CD4-positive, alpha-beta T cell treated with Interleukin-6 at 100 ng/mL for 8 hours (primary cell): Measurements from ENCODE around the gene FKBP15.
A peak's percentile ranks its signal among the peaks of the same experiment; 100 is the strongest.

ENCODE experiments used
- DNase-seq: peaks from one replicate; pipeline ENCODE4 v3.0.0-alpha.2; 2020; ENCODE audit warnings: mixed read lengths, low spot score

FKBP15 gene

DNA sequence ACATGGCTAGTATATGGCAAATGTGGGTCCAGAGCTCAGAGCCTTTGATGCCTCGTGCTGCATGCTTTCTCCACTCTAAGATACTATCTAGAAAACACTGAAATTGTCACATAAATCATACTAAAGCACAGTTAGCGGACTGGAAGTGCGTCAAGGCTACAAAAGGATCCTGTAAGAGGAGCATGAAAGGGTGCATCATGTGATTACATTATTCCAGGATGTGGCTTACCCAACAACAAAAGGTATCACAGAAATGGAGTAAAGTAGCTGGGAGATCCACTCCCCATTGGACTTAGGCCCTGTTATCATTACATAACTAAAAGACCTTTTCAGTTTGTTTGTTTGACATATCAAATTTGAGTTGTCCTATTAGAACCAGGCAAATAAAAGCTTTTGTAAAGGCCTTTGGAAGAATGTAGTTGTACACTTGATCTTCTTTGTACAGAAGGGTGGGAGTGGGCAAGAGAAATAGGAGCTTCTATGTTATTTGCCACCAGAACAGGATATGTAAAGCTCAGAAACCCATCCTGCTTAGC is 7.1 kb upstream of the FKBP15 start:
- peak; percentile 1 for DNase-seq

DNA sequence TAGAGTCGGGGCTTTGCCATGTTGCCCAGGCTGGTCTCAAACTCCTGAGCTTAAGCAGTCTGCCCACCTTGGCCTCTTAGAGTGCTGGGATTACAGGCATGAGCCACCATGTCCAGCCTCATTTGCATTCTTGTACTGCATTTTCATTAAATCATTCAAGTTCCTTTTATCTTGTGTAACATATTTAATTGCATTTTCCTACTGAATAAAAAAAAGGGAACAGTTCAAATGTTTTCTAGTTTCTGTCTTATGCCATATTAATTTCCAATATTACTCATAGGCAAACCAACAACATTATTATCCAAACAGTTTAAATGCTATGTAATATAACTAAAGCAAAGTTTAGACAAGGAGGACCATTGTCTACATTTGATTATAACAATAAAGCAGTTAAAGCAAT is 6.4 kb upstream of the FKBP15 start:
- DNase-seq = no peak

DNA sequence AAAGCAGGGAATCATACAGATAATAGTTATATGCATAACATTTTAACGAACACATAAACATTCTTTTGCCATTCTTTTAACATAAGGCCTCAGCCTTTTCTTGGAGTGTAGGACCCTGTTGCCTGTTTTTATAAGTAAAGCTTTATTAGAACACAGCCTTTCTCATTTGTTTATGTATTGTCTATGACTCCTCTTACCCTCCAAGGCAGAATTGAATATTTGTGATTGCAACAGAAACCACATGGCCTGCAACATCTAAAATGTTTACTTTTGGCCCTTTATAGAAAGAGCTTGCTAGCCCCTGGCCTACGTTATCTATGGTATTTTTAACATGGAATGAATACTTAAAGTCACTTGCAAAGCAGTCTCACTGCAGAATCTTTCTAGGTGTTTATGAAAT is 2.9 kb upstream of the FKBP15 start:
- no peak for DNase-seq

DNA sequence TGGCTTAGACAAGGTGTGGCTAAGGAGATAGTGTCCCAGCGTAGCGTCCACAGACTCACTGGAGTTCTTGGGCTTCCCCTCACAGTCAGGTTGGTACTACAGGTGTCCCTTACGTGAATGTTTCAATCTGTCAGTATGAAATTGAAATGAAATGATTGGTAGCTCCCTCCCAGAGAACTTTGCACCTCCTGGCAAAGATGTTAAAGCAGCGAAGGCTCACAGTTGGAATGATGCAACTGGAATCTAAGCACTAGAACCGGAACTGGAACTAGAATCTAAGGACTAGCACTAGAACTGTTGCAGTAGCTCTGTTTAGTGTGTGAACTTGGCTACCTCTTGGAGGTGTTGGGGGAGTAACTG is 1.4 kb upstream of the FKBP15 start:
- DNase-seq = no peak

DNA sequence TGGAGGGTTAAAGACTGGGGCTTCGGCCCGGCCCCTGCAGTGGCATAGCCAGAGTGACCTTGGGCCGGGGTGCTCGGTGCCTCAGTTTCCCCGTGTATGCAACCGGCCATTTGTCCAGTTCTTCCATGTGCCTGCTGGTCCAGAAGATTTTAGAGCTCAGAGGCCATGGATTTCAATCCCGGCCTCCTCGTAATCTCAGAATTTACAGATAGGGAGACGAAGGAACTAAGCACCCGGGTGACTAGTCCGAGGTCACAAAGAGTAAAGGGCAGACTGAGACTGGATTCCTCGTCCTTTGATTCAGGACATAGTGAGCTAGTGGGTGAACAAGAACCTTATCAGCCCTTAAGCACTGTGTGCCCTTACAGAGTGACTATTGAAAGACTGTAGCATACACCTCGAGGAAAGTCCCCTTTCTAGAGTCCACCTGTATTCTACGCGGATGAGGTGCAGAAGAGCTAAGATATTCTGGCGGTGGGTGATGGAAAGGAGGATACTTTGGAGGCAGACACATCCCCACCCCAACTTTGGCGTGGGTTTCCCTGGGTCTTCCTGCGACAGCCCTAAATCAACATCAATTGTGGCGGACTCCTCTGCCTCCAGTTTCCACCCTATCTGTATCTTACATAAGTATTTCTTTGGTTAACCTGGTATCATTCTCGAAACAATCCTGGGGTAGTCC is 864 bp upstream of the FKBP15 start:
- DNase-seq = no peak

DNA sequence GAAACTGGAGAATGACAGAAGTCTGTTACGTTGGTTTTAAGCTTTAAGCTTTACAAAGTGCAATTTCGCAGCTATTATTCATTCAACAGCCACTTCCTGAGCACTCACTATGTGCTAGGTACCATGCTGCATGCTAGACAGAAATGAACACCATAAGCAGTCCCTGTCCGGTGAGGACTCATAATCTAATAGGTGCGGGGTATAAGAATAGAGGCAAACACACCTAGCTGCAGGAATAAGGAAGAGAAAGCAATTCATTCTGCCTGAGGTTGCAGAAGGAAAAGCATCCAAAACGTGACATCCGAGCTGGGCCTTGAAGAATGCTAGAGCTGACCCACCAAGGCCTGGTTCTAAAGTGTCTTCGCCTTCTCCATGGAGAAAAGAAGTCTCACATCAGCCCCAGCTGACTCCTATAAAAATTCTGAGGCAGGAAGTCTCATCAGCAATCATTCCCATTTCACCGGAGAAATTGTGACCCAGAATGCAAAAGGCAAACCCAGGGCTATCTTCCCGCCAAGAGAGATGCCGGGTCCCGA is 542 bp downstream of the FKBP15 start:
- no peak for DNase-seq

DNA sequence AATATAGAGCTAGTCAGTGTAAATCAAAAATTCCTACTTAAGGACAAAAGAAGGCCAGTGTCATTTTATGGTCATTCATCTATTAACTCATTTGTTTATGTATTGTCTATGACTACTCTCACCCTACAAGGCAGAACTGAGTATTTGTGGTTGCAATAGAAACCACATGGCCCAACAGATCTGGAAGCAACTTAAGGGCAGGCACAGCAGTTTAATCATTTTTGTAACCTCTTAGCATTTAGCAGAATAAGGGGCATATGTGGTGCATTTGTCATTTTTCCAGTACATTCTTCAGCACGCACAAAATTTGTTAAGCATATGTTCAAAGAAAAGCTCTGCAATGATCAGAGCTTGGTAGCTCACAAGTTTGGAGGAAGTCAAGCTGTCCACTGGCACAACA is 1.1 kb downstream of the FKBP15 start:
- peak; percentile 2 for DNase-seq

DNA sequence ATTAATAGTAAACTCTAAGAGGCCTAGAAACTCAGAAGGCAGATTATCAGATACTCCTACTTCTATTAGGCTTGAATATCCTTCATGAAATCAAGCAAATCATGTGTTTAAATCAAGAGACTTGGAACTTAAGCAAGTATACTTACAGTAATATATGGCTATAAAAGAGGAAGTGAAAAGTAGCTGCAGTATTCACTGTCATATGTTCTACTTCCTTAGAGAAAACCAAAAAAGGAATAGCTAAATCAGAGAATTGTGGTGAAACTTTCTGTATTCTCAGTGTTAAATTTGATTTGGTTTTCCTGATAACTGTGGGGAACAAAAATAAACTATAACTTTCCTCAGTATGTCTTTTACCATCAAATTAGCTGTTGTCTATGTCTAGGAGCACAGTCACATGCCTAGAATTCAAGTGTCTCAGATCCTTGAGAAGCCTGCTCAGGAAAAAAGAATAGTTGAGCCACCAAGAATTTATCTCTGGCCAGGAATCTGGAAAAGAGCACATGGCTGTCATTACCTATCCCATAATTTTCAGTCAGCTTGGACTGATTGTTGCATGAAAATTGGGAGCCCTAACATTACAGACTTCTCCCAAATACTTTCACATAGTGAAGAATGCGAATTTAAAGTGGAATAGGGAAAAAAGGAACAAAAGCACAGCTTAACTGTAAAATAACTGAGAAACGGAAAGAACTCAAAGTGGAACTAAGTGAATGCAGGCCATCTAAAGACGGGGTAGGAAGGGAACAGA is 1.7 kb downstream of the FKBP15 start:
- DNase-seq = no peak

DNA sequence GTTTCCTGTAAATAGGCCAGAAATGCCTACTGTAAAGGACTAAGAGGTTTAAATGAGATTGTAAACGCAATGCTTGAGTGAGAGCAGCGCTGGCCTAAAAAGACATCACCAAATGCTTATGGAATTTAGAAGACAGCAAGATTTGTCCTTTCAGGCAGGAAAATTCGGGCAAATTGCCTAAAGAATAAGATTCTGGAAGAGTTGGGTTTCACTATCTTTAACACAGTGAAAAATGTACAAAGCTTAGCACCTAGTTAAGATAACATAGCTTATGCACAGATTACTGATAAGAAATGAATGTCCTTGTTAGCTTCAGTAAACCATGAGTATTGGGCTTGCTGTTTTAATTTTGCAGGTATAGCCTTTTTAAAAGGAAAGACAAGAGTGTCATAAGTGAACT is 4.7 kb downstream of the FKBP15 start:
- no peak for DNase-seq

DNA sequence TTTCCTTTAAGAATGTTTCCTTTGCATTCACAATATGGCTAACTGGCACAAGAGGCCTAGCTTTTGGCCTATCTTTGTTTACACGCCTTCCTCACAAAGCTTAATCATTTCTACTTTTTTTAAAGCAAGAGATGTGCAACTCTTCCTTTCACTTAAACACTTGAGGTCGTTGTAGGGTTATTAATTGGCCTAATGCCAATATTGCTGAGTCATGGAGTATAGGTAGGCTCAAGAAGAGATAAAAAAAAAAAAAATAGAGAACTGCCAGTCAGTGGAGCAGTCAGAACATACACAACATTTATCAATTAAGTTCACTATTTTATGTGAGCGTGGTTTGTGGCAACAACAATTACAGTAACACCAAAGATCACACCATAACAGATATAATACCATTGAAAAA is 5.9 kb downstream of the FKBP15 start:
- DNase-seq = peak; percentile 38

DNA sequence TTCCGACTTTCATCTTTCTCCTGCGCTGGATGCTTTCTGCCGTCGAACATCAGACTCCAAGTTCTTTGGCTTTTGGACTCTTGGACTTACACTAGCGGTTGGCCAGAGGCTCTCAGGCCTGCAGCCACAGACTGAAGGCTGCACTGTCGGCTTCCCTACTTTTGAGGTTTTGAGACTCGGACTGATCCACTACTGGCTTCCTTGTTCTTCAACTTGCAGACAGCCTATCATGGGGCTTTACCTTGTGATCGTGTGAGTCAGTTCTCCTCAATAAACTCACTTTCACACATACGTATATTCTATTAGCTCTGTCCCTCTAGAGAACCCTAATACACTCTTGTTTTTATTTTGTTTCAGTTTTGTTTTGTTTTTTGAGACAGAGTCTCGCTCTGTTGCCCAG is 10.3 kb downstream of the FKBP15 start:
- DNase-seq = no peak

DNA sequence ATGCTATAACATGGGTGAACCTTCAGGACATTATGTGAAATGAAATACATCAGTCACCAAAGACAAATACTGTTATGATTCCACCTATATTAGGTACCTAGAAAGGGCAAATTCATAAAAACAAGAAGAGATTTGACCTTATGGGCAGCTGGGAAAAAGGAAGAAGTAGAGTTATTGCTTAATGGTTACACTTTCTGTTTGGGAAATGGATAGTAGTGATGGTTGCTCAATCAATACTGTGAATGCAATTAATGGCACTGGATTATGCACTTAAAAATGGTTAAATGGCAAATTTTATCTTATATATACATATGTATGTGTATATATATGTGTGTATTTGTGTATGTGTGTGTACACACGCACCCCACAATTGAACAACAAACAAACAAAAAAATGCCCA is 15.2 kb downstream of the FKBP15 start:
- no peak for DNase-seq

DNA sequence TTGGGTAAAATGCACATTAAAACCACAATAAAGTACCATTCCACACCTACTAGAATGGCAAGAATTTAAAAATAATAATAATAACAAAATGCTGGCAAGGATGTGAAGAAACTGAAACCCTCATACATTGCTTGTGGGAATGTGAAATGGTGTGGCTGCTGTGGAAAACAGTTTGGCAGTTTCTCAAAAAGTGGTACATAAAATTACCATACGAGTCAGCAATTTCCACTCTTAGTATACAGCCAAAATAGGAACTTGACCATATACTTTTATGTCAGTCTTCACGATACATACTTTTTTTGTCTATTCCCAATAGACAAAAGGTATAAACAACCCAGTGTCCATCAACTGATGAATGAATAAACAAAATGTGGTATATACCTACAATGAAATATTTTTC is 15.6 kb downstream of the FKBP15 start:
- DNase-seq = no peak

DNA sequence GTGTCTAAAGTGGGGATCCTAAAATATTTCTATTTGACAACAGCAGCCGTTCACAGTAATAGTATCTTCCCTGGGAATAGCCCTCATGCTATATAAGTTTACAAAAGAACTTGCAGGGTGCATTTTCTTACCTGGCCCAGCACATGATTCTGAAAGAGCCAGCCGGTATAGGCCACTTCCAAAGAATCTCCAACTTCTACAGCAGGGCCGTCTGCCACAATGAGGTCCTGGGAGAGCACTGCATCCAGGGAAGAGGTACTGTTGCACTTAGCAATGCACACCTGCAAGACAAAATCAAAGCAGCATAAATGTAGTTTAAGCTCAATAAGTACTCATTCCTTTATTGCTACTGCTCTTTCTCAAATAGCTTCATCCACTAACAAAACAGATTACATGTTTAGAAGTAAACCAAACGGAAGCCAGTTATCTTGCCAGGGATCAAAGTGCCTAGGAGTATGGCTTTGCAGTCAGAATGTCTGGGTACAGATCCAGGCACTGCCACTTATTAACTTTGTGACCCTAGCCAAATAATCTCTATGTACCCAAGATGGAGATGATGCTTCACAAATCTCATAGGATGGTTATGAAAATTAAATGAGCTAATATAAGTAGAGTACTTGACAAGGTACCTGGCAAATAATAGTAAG is 21.3 kb downstream of the FKBP15 start:
- DNase-seq = no peak

DNA sequence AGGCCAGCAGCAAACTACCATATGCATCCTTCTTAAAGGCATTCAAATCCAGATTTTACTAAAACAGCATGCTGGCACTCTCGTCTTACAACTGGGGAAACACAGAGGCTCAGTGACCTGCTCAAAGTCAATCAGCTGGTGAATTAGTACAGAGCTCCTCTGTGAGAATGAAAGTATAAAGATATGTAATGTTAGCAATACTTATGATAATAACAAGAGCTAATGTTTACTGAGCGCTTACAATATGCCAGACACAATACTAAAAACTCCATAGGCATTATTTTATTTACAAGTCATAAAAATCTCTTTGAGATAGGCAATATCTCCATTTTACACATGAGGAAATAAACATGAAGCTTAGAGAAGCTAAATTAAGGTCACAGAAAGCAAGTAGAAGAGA is 28.6 kb downstream of the FKBP15 start:
- no peak for DNase-seq

DNA sequence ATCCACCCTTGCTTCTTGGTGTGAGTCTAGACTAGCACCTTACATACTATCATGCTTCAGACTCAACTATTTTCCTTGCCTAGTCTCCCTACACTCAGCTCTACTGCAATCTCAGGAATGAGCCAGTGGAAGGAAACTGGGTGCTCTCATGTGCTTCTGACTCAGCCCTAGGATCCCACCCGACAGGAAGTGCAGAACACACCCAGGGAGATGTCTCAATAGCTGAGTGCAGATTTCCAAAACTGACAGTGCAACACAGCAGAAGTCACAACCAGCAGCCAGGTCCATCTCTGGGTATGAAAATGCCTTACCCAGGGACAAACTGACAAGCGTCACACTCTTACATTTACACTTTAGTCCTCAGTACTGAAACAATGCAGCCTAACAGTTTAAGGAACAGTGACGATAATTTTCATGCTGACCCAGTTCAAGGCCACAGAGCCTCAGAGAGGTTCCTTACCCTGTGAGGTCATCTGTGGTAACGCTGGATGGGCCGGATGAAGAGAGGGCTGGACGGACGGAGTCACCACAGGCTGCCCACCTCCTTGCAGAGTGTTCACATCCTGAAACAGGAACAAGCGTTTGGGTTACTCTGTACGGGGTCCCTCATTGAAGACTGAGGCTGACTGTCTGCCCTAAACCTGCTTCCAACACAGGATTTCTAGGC is 33.0 kb downstream of the FKBP15 start:
- no peak for DNase-seq

DNA sequence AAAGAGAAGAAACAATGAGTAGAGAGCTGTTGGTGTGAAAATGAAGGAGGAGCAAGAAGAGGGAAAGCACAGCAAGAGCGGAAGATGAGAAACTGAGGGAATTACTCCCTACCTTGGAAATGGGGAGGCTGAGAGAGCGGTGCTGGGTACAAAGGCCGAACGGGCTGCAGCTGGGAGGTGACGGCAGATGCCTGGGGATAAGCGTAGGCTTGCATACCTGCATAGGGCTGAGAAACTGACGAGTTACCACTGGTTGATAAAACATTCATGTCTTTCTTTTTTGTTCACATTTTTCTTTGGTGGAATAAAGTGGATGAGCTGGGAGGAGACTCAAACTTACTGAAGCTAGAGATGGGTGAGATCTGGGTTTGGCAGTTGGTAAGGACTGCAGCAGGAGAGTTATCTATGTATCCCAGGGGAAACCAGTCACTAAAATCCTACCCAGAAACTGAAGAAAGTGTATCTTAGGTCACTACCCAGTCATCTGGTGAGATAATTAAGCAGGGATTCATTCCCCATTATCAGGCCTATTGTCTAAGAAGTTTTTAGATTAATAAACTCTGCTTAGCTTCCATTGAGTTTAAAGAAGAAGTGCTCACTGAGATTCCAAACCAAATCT is 34.8 kb downstream of the FKBP15 start:
- no peak for DNase-seq

DNA sequence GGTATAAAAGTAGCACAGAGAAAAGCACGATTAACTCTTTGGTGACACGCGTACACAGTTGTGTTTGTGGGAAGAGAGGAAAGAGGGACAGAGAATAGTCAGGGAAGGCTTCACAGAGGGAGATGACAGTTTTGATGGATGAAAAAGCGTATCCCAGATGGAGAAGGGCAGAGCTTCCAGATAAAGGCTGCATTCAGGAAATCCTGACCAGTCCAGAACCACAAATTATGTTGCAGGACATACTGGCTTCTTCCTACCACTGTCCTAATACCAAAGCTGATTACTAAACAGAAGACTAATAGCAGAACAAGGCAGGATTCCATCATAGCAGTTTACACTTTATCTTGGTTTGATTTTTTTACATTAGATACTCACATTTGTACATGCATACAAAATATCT is 35.8 kb downstream of the FKBP15 start:
- no peak for DNase-seq

DNA sequence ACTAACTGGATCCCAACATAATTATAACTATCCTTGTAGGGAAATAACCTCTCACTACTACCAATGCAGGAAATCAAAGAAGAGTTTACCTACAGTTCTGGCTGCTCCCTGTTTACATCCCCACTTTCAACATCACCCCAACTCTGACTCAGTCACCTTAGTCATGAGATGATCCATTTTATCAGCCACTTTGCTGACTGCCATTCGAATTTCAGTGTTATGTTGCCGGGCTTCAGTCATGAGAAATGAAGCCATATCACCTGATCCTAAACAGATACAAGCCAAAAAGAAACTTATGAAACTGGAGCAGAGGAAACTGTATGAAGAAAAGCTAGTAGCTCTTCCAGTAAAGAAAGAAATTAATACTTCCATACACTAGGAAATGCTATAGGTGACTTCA is 36.5 kb downstream of the FKBP15 start:
- no peak for DNase-seq

DNA sequence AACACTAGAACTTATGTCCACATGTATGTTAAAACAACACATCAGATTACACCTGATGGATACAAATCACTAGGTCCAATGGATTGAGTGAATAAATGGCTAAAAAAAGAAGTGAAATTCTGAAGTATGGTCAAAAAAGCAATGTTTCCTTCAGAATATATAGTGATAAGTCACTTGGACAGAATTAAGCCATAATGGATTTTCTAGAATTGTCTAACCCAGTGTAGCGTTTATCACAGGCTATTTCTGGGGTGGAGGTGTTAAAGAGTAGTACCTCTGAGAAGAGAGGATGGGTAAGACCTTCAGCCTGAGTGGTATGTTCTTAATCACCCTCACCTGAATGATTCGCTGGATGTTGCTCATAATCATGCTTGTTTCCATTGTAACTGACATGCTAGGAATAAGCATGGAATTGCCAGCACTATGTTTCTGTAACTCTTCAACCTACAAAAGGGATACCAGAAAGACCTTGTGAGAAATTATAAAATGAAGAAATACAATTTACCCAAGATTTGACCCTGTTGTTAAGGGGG is 37.1 kb downstream of the FKBP15 start:
- no peak for DNase-seq

DNA sequence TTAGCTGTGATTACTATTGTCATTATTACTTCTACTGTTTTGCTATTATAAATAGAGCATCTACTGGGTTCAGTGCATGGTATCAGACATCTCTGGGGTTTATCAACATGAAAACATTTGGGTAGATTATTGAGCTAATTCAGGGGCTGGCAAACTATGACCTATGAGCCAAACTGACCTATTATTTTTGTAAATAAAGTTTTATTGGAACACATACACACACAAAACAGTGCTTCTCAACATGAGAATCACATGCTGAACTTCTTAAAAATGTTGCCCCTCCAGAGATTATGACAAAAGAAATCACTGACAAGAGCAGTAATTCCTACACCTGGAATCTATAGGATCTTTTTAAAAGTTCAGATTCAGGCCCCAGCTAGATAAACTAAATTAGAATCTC is 39.9 kb downstream of the FKBP15 start:
- no peak for DNase-seq

DNA sequence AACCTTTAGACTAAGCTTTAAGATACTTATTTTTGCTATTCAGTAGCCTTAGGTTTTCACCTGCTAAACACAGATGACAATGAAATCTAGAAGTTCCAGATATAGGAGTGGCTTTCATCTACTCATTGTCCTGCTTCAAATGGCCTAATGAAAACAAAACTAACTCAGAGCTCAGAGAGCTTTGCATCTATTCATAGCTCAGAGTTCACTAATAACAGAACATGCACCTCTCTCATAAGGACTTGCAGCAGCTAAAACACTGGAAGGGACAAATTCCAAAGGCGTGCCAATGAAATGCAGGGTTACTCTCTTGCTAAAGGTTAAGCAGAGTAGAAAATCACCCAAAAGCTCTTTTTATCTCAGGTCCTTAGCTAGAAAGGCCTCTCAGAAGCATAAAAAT is 41.2 kb downstream of the FKBP15 start:
- DNase-seq = no peak
